H1 (cell line): ENCODE data around the gene HSD17B1. TPM values are rescaled to one million over a fixed set of nuclear protein-coding genes. Genes with fewer than 3 reads are reported as not detected.

Source experiments
- CTCF ChIA-PET: fragments of 300-600 bp; sonication (Branson Sonifier 250); formaldehyde crosslinking; loops from one replicate; lab custom pipeline; 2021; ENCODE audit not compliant: partially characterized antibody; lab: Charles Lee
- POLR2A ChIA-PET: fragments of 300-600 bp; sonication (Branson Sonifier 250); formaldehyde crosslinking; loops from one replicate; lab custom pipeline; 2021; ENCODE audit warnings: inconsistent platforms; ENCODE audit not compliant: partially characterized antibody; lab: Charles Lee
- DNase-seq, 2 experiments: peaks; one replicate each; pipeline versions ENCODE4 v3.0.0 to v3.0.0-alpha.2; 2010 to 2022; ENCODE audit warnings: low spot score in 2 of 2, low read depth in 1 of 2, mixed read lengths in 1 of 2
- FAIRE-seq: peaks from 2 replicates; lab custom pipeline; 2011; peaks lifted over from hg19 to GRCh38; lab: Jason Lieb, UNC
- H2AFZ ChIP-seq: 2 replicates; pipeline ENCODE4 v1.8.1; 2012; ENCODE audit warnings: low read length, inconsistent platforms
- H2AK5ac ChIP-seq: 2 replicates; pipeline ENCODE4 v1.6.1; 2013; ENCODE audit warnings: low read depth, low read length
- H2BK120ac ChIP-seq: replicated peaks from 2 replicates; pipeline ENCODE3; 2013; ENCODE audit warnings: low read depth, low read length, inconsistent platforms
- H2BK12ac ChIP-seq: 2 replicates; pipeline ENCODE4 v1.6.1; 2013; ENCODE audit warnings: low read depth, low read length
- H2BK15ac ChIP-seq: 2 replicates; pipeline ENCODE4 v1.6.1; 2013; ENCODE audit warnings: low read length
- H2BK20ac ChIP-seq: 2 replicates; pipeline ENCODE4 v1.6.1; 2013; ENCODE audit warnings: low read length
- H2BK5ac ChIP-seq: 2 replicates; pipeline ENCODE4 v1.6.1; 2013; ENCODE audit warnings: low read depth, low read length
- H3K14ac ChIP-seq: 2 replicates; pipeline ENCODE4 v1.6.1; 2013; ENCODE audit warnings: inconsistent platforms; ENCODE audit not compliant: insufficient read length
- H3K18ac ChIP-seq: 2 replicates; pipeline ENCODE4 v1.6.1; 2013; ENCODE audit warnings: low read length; ENCODE audit errors: extremely low read depth
- H3K23ac ChIP-seq: 2 replicates; pipeline ENCODE4 v1.6.1; 2013; ENCODE audit warnings: inconsistent platforms; ENCODE audit not compliant: insufficient read length
- H3K23me2 ChIP-seq: 2 replicates; pipeline ENCODE4 v1.6.1; 2013; ENCODE audit warnings: low read depth, low read length
- H3K27ac ChIP-seq: 2 replicates; pipeline ENCODE4 v1.6.1; 2011; ENCODE audit warnings: low read depth, low read length, inconsistent platforms
- H3K27me3 ChIP-seq, 4 experiments: replicated peaks in 1 of 4; 1 replicate in 1 of 4; 2 replicates in 3 of 4; pipeline versions ENCODE4 v1.6.1 to v1.8.1; 2011 to 2013; ENCODE audit warnings: low read length in 3 of 4, mild to moderate bottlenecking in 3 of 4, inconsistent platforms in 2 of 4, mixed read lengths in 2 of 4, moderate library complexity in 1 of 4; ENCODE audit not compliant: control insufficient read depth in 3 of 4, insufficient read depth in 3 of 4; ENCODE audit errors: extremely low read depth in 1 of 4
- H3K36me3 ChIP-seq, 4 experiments: 2 replicates each; pipeline versions ENCODE4 v1.6.1 to v1.8.1; 2011 to 2013; ENCODE audit warnings: mild to moderate bottlenecking in 4 of 4, low read length in 3 of 4, moderate library complexity in 2 of 4, control low read depth in 1 of 4, inconsistent platforms in 1 of 4; ENCODE audit not compliant: insufficient read depth in 4 of 4, control insufficient read depth in 2 of 4
- H3K4ac ChIP-seq: replicated peaks from 2 replicates; pipeline ENCODE3; 2013; ENCODE audit warnings: low read length, low read depth, mixed read lengths, inconsistent platforms; ENCODE audit not compliant: insufficient read length
- H3K4me1 ChIP-seq, 4 experiments: replicated peaks in 1 of 4; 1 replicate in 1 of 4; 2 replicates in 3 of 4; pipeline versions ENCODE4 v1.6.1 to v1.8.1; 2011 to 2013; ENCODE audit warnings: low read length in 3 of 4, inconsistent platforms in 2 of 4, mixed read lengths in 1 of 4; ENCODE audit not compliant: insufficient read depth in 4 of 4, control insufficient read depth in 3 of 4
- H3K4me2 ChIP-seq, 2 experiments: 2 replicates each; pipeline versions ENCODE4 v1.6.1 to v1.8.1; 2011 to 2013; ENCODE audit warnings: low read depth in 2 of 2, low read length in 2 of 2, control low read depth in 1 of 2, inconsistent platforms in 1 of 2, mild to moderate bottlenecking in 1 of 2; ENCODE audit not compliant: insufficient read depth in 1 of 2
- H3K4me3 ChIP-seq, 4 experiments: fragments of 200-600, 300-600 bp in 1 of 4; sonication (generic), shearing (Covaris generic), sonication (Bioruptor Twin) in 1 of 4; 2 replicates each; pipeline versions ENCODE4 v1.5.1 to v1.8.1; 2011 to 2016; ENCODE audit warnings: low read length in 4 of 4, low read depth in 3 of 4, control low read depth in 2 of 4, inconsistent platforms in 2 of 4, mild to moderate bottlenecking in 2 of 4, mixed read lengths in 1 of 4, moderate library complexity in 1 of 4; ENCODE audit not compliant: insufficient read depth in 2 of 4; ENCODE audit errors: extremely low read depth in 1 of 4
- H3K56ac ChIP-seq: replicated peaks from 2 replicates; pipeline ENCODE3; 2013; ENCODE audit warnings: low read depth, mild to moderate bottlenecking, mixed read lengths, low read length, inconsistent platforms; ENCODE audit not compliant: insufficient read length
- H3K79me1 ChIP-seq: 2 replicates; pipeline ENCODE4 v1.6.1; 2013; ENCODE audit warnings: low read depth, low read length, control low read depth
- H3K79me2 ChIP-seq, 2 experiments: 2 replicates each; pipeline versions ENCODE4 v1.6.1 to v1.8.1; 2012 to 2013; ENCODE audit warnings: low read length in 2 of 2, mild to moderate bottlenecking in 2 of 2, inconsistent platforms in 1 of 2; ENCODE audit not compliant: insufficient read depth in 2 of 2, control insufficient read depth in 1 of 2
- H3K9ac ChIP-seq, 4 experiments: replicated peaks in 1 of 4; 1 replicate in 1 of 4; 2 replicates in 3 of 4; pipeline versions ENCODE4 v1.6.1 to v1.8.1; 2011 to 2013; ENCODE audit warnings: low read depth in 3 of 4, low read length in 3 of 4, control low read depth in 2 of 4, mild to moderate bottlenecking in 2 of 4, moderate library complexity in 2 of 4, inconsistent platforms in 1 of 4; ENCODE audit errors: extremely low read depth in 1 of 4
- H3K9me3 ChIP-seq, 2 experiments: 2 replicates each; pipeline versions ENCODE4 v1.6.1 to v1.8.1; 2012 to 2013; ENCODE audit warnings: mild to moderate bottlenecking in 2 of 2, moderate library complexity in 2 of 2, control low read depth in 1 of 2, inconsistent platforms in 1 of 2, low read depth in 1 of 2, low read length in 1 of 2, mixed read lengths in 1 of 2; ENCODE audit not compliant: insufficient read depth in 2 of 2
- H4K20me1 ChIP-seq, 2 experiments: replicated peaks in 1 of 2; 2 replicates each; pipeline versions ENCODE3 to v1.8.1; 2011 to 2013; ENCODE audit warnings: inconsistent platforms in 2 of 2, low read length in 2 of 2, mild to moderate bottlenecking in 1 of 2; ENCODE audit not compliant: insufficient read depth in 2 of 2, control insufficient read depth in 1 of 2
- H4K5ac ChIP-seq: 2 replicates; pipeline ENCODE4 v1.6.1; 2013; ENCODE audit warnings: low read length, low read depth, mixed read lengths, inconsistent platforms; ENCODE audit not compliant: insufficient read length
- H4K8ac ChIP-seq: 2 replicates; pipeline ENCODE4 v1.8.0; 2013; ENCODE audit warnings: mild to moderate bottlenecking, moderate library complexity, low read length, inconsistent platforms; ENCODE audit not compliant: insufficient read depth; ENCODE audit errors: extremely low read depth
- H4K91ac ChIP-seq: replicated peaks from 2 replicates; pipeline ENCODE3; 2013; ENCODE audit warnings: low read length, mixed read lengths, inconsistent platforms; ENCODE audit not compliant: insufficient read length
- BRCA1 ChIP-seq: IDR thresholded peaks from 2 replicates; pipeline ENCODE4 v1.6.1; 2012; ENCODE audit warnings: low read depth, low read length, improper control_type of control experiment
- CBX8 ChIP-seq: fragments of 300-800, 300-1000 bp; sonication (generic); IDR thresholded peaks from 2 replicates; pipeline ENCODE4 v1.7.1; 2016; ENCODE audit warnings: low read depth, low read length, borderline replicate concordance
- CHD1 ChIP-seq: IDR thresholded peaks from 2 replicates; pipeline ENCODE4 v1.6.1; 2012; ENCODE audit warnings: low read depth, low read length, improper control_type of control experiment
- CREB1 ChIP-seq: IDR thresholded peaks from 2 replicates; pipeline ENCODE4 v1.6.1; 2012; ENCODE audit warnings: inconsistent platforms
- WGBS, 2 experiments: shearing (Covaris generic) in 1 of 2; methylation state at CpG; one replicate each; pipeline versions ENCODE4 v1.1.6 to v1.1.7; 2013 to 2015; ENCODE audit warnings: low lambda C conversion rate in 2 of 2, mixed read lengths in 2 of 2, inconsistent platforms in 1 of 2, low coverage in 1 of 2, missing lambda C conversion rate in 1 of 2; ENCODE audit not compliant: insufficient replicate concordance in 2 of 2, insufficient coverage in 1 of 2, insufficient read length in 1 of 2; ENCODE audit errors: extremely low coverage in 1 of 2, missing lambda C conversion rate in 1 of 2; 5-methylcytosine and 5-hydroxymethylcytosine counted together
- polyA plus RNA-seq, 7 experiments: library from polyadenylated mRNA; depleted of rRNA in 3 of 7; stranded (reverse) in 5 of 7; unstranded in 2 of 7; fragments of >200 nt in 5 of 7; fragments of 200-250 nt in 2 of 7; gene quantifications; 1 replicate in 5 of 7; 2 replicates in 1 of 7; 4 replicates in 1 of 7; pipeline versions ENCODE4 v1.2.1 to v1.2.3, GENCODE V29; 2011 to 2013; ENCODE audit warnings: missing spikeins in 2 of 7, mixed read lengths in 2 of 7
- total RNA-seq: library from RNA; stranded (reverse); fragmentation: NEBNext Ultra II Directional; extraction: Animal tissue kit (Norgen Biotek cat#: 25700); gene quantifications from 2 replicates; pipeline ENCODE4 v1.2.1, GENCODE V29; 2021
- TF ChIP-seq, protein P1 (sequence below), 3 experiments: IDR thresholded peaks; 1 replicate in 2 of 3; 2 replicates in 1 of 3; pipeline versions ENCODE4 v1.5.1 to v1.6.1; 2011; ENCODE audit warnings: low read length in 3 of 3, mild to moderate bottlenecking in 3 of 3, inconsistent platforms in 2 of 3, low read depth in 1 of 3, moderate library complexity in 1 of 3; ENCODE audit not compliant: insufficient read depth in 1 of 3; ENCODE audit errors: control extremely low read depth in 1 of 3
- TF ChIP-seq, protein P2 (sequence below): IDR thresholded peaks from 2 replicates; pipeline ENCODE4 v1.6.1; 2012; ENCODE audit warnings: inconsistent platforms

HSD17B1 gene
- total and polyA plus RNA-seq, 2 of the 8 experiments (the other 6 are each of a cell fraction or from before 2014, with no cell fraction given), result 0.88 to 1.0 TPM

DNA sequence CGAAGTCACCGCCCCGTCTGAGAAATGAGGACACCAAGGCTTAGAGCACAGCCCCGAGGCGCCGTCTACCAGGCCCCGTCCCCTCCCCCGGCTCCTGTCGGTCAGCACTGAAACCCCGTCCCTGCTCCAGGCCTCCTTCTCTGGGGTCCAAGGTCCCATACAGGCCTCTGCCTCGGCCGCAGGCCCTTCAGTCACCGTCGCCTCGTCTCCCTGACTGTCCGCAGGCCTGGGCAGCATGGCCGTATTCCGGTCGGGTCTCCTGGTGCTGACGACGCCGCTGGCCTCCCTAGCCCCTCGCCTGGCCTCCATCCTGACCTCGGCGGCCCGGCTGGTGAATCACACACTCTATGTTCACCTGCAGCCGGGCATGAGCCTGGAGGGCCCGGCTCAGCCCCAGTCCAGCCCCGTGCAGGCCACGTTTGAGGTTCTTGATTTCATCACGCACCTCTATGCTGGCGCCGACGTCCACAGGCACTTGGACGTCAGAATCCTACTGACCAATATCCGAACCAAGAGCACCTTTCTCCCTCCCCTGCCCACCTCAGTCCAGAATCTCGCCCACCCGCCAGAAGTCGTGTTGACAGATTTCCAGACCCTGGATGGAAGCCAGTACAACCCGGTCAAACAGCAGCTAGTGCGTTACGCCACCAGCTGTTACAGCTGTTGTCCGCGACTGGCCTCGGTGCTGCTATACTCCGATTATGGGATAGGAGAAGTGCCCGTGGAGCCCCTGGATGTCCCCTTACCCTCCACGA lies 9.8 kb downstream of the HSD17B1 start:
- Histone ChIP-seq H3K18ac (no peak overlapping the region), H3K27ac (peak overlapping the region; percentile 12), H4K91ac (peak overlapping the region; percentile 8), H3K4me3 (peak overlapping the region; percentile 82 to 98 (median 88)), H3K36me3 (peaks cover 3 to 17% (median 11%) of the 10 kb centered on the region in 4 experiments; a peak in 6 of 8 replicates), H4K5ac (peak overlapping the region; percentile 34), H2BK5ac (peak overlapping the region; percentile 61; the same call in 1 of the 2 replicates), H3K14ac (no peak overlapping the region), H2BK15ac (0 out of 2 replicates have a peak overlapping the region, but pooled peaks have one; percentile 61), H2AFZ (no peak overlapping the region; the same call in 1 of the 2 replicates), H3K4ac (peak overlapping the region; percentile 15), H2BK20ac (no peak overlapping the region), H2BK120ac (no peak overlapping the region), H2AK5ac (0 out of 2 replicates have a peak overlapping the region, but pooled peaks have one; percentile 29), H3K23ac (no peak overlapping the region), H3K23me2 (peaks cover 15% of the 10 kb centered on the region), H3K4me2 (peak overlapping the region; percentile 88 to 91), H3K79me1 (peaks cover 14% of the 10 kb centered on the region), H3K56ac (no peak overlapping the region), H4K8ac (peak overlapping the region; percentile 79; the same call in 1 of the 2 replicates)
- FAIRE-seq, result no peak
- DNase-seq, result no peak
- TF ChIP-seq, protein P1, sequence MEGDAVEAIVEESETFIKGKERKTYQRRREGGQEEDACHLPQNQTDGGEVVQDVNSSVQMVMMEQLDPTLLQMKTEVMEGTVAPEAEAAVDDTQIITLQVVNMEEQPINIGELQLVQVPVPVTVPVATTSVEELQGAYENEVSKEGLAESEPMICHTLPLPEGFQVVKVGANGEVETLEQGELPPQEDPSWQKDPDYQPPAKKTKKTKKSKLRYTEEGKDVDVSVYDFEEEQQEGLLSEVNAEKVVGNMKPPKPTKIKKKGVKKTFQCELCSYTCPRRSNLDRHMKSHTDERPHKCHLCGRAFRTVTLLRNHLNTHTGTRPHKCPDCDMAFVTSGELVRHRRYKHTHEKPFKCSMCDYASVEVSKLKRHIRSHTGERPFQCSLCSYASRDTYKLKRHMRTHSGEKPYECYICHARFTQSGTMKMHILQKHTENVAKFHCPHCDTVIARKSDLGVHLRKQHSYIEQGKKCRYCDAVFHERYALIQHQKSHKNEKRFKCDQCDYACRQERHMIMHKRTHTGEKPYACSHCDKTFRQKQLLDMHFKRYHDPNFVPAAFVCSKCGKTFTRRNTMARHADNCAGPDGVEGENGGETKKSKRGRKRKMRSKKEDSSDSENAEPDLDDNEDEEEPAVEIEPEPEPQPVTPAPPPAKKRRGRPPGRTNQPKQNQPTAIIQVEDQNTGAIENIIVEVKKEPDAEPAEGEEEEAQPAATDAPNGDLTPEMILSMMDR (IDR thresholded peaks at IDR 0.05; ENCODE audit: control extremely low read depth in 1 of 3, insufficient read depth in 1 of 3, low read depth in 1 of 3, low read length in 3 of 3), result no peak
- TF ChIP-seq CREB1 (no peak), BRCA1 (no peak), CBX8 (no peak), CHD1 (no peak)
- TF ChIP-seq, protein P2, sequence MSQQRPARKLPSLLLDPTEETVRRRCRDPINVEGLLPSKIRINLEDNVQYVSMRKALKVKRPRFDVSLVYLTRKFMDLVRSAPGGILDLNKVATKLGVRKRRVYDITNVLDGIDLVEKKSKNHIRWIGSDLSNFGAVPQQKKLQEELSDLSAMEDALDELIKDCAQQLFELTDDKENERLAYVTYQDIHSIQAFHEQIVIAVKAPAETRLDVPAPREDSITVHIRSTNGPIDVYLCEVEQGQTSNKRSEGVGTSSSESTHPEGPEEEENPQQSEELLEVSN, result no peak
- TF ChIP-seq, all 59 proteins: peak for 0
- ChIA-PET POLR2A (interaction anchor here (0.9 to 8.1 kb wide), 6 partner anchors 13 to 174 kb away, joined by 3 to 74 read pairs (median 4); partner anchors contain the start of gene PSMC3IP), CTCF (interaction anchor here (1.0 to 1.5 kb wide), 5 partner anchors 14 to 747 kb away, joined by 3 to 7 read pairs (median 4); no protein-coding TSS in a partner anchor)
- Histone ChIP-seq H3K79me2 (peaks cover 9 to 19% of the 10 kb centered on the region in 2 experiments; a peak in 3 of 4 replicates), H4K20me1 (peaks cover 0 to 1% of the 10 kb centered on the region in 2 experiments), H3K27me3 (no peaks in the 10 kb centered on the region), H3K9me3 (no peaks in the 10 kb centered on the region), H3K9ac (peak overlapping the region; percentile 83 to 85 (median 84)), H3K4me1 (peaks cover 0 to 18% (median 8%) of the 10 kb centered on the region in 4 experiments; a peak in 5 of 7 replicates), H2BK12ac (0 out of 2 replicates have a peak overlapping the region, but pooled peaks have one; percentile 39)
- WGBS, 2 experiments, result 26% methylated on average over 48 of the region's 48 CpGs; no CpG with 5 or more reads in 1 of the 2 experiments
